ENCODE data around the gene ARRDC1.
"Not testable (repeated sequence)": the region's sequence is repeated elsewhere in the genome, so short reads cannot be mapped to it uniquely, and the experiment has no call there.

ARRDC1 gene, protein sequence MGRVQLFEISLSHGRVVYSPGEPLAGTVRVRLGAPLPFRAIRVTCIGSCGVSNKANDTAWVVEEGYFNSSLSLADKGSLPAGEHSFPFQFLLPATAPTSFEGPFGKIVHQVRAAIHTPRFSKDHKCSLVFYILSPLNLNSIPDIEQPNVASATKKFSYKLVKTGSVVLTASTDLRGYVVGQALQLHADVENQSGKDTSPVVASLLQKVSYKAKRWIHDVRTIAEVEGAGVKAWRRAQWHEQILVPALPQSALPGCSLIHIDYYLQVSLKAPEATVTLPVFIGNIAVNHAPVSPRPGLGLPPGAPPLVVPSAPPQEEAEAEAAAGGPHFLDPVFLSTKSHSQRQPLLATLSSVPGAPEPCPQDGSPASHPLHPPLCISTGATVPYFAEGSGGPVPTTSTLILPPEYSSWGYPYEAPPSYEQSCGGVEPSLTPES

DNA sequence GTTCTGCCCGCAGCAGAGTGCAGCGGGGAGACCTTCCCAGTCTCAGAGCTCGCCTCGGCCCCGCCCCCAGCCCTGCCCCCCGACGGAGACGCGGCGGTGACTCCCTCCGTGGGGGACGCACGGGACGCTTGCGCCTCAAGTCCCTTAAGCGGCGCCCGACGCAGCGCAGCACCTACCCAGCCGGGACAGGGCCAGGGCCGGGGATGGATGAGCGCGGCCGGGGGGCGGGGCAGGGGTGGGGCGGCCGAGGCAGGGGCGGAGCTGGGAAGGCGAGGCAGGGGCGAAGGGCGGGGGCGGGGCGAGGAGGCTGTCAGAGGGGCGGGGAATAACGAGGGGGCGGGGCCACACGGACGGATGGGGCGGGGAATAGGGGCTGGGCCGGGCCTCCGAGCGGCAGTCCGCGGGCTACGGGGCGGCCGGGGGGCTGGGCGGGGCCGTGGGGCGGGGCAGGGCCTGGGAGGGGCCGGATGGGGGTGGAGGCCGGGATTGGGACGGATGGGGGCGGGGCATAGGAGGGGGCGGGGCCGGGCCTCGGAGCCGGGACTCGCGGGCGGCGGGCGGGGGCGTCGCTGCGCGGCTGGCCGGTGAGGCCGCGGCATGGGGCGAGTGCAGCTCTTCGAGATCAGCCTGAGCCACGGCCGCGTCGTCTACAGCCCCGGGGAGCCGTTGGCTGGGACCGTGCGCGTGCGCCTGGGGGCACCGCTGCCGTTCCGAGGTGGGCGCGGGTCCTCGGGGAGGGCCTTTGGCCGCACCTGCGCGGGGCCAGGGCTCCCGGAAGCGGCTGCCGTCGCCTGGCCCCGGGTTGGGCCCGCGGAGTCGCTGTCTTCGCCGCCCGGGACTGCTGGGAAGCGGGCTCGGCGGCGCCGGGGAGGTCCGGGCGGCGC, at the start of gene ARRDC1:
TSS of gene ARRDC1 (plus strand) at position 566 of the 884 bp plus-strand sequence. CDS start at position 598, 32 bp downstream.
- peak; percentile 92 to 94 for DNase-seq

DNA sequence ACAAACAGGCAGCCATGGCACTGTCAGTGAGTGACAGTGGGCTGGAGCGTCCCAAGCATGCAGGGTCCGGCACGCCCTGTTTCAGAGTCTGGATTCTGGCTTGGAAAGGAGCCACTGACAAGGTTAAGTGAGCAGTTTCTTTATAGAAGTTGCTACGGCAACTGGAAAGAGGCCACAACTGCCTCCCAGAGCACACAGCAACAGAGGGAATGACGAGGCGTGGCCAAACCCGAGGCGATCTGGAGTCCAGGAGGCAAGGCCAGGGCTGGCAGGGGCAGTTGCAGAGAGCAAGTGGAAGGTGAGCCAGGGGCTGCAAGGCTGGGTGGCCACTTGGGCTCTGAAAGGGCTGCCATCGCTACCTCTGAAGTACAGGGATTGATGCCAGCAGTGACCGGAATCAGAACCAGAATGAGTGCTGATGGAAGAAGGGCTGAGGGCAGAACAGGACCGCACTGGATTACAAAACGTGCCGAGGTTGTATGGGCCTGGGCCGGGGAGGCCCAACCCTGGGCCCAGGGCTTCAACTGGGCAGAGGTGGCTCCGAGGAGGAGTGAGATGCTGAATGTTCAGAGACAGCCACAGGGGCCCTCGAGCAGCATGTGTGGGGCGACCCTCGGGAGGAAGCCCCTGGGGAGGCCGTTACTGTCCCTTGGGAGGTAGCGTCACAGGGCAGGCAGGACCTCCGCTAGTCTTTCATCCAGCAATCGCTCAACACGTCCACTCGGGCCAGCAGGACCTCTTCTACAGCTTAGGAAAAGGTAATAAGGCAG, 49.2 kb upstream of the ARRDC1 start:
- no peak for DNase-seq

DNA sequence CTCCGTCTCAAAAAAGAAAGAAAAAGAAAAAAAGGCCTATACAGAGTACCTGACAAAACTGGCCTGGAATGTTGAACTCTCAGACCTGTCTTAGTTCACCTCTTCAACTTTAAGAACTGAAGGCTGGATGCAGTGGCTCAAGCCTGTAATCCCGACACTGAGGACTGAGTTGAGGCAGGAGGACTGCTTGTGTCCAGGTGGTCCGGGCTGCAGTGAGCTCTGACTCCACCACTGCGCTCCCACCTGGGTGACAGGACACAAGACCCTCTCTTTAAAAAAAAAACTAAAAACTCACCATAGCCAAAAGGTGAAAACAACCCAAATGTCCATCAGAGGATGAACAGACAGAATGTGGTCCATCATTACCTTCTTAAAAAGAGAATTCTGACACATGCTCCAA, 47.4 kb upstream of the ARRDC1 start:
- no peak for DNase-seq

DNA sequence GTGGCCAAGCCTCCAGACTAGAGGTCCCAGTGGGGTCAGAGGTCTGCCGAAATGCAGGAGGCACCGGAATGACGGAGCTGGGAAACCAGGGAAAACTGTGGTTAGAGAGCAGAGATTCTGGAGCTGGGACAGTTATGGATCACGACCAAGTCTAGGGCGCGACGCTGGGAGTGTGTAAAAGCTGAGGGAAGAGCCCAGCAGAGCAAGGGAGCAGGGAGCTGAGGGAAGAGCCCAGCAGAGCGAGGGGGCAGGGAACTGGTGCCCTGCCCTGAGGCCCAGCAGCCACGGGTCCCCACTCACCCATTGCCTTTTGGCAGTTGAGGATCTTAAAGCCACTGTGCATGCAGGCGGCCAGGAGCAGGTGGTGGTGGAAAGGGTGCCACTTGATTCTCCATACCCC, 41.4 kb upstream of the ARRDC1 start:
- no peak for DNase-seq

DNA sequence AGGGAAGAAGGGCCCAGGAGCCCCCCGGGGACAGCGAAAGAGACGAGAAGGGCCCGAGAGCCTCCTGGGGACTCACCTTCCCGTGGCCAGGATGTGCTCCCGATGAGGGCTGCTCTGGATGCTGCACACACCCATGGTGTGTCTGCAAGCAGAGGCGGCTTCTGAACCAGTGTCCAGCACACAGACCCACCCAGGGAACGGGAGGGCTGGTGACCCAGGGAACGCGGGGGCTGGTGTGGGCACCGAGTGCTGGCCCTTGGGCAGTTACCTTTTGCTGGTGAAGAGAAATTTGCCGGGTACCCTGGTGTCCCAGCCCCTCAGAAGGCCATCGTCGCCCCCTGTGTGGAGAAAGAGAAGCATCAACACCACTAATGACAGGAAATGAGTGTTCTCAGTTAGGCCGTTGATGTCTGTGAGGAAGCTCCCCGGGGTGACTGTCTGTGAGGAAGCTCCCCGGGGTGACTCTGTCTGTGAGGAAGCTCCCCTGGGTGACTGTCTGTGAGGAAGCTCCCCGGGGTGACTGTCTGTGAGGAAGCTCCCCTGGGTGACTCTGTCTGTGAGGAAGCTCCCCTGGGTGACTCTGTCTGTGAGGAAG, 40.6 kb upstream of the ARRDC1 start:
- DNase-seq: no peak

DNA sequence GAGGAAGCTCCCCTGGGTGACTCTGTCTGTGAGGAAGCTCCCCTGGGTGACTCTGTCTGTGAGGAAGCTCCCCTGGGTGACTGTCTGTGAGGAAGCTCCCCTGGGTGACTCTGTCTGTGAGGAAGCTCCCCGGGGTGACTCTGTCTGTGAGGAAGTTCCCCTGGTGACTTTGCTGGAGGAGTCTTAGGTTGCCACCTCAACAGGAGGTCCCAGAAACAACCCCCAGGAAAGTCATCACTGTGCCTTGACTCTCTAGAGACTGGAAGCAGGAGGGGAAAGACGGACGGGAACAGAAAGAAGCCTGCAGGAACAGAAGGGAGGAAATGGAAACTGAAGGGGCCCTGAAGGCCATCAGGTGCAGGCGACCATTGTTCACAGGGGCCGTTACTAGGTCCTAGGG, 37.0 kb upstream of the ARRDC1 start:
- DNase-seq: not testable (repeated sequence)

DNA sequence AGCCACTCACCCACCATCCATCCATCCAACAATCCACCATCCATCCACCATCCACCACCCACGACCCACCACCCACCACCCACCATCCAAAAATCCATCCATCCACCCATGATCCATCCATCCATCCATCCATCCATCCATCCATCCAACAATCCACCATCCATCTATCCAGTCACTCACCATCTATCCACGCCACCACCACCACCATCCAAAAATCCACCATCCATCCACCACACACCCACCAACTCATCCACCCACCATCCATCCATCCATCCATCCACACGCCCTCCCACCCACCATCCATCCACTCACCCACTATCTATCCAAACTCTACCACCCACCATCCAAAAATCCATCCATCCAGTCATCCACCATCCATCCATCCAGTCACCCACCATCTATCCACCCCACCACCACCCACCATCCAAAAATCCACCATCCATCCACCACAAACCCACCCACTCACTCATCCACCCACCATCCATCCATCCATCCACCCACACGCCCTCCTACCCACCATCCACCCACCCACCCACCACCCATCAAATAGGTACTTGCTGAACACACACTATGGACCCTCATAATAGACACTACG, 35.8 kb upstream of the ARRDC1 start:
- DNase-seq: no peak

DNA sequence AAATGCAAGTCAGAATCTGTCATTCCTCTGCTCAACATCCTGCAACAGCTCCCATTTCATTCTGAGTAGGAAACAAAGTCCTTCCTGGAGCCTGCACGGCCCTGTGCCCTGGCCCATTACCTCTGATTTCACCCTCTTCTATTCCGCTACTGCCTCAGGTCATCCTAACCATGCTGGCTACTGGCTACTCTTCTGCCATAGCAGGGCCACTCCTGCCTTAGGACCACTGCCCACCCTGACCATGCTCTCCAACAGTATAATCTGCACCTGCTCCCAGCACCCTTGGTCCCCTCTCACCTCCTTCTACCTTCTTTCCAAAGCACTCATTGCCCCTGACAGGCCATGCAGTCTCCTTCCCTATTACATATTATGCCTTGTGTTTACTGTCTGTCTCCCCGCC, 34.9 kb upstream of the ARRDC1 start:
- DNase-seq: no peak

DNA sequence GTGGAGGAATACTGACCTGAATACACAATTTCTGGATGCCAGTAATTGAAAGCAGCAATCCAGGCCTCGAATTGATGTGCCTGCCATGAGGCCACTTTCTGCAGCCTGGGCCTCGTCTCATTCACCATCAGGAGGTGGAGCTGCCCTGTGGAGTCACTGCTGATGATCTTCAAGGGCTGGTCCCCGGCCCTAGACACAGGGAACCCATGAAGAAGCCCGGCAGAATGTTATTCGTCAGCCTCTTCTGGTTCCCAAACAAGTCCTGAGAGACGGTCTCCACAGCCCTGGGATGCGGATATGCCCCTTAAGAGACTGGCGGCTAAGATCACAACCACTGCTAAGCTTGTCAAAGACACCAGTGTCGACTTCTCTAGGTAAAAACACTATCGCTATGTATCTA, 31.3 kb upstream of the ARRDC1 start:
- DNase-seq: no peak

DNA sequence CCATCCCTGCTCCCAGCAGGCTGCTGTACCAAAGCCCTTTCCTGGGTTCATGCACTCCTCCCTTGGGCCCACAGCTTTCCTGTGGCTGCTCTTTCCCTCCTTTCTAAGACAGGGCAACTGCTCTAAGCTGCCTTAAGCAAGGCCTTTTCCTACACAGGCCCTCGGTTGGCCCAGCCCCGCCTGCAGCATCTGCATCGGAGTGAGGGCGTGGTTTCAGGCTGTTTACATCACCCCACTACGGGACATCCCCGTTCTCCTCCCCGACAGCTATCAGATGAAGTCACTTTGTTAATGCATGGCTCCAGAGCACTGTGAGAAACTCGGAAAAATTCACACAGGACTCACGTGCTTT, 30.1 kb upstream of the ARRDC1 start:
- no peak for DNase-seq

DNA sequence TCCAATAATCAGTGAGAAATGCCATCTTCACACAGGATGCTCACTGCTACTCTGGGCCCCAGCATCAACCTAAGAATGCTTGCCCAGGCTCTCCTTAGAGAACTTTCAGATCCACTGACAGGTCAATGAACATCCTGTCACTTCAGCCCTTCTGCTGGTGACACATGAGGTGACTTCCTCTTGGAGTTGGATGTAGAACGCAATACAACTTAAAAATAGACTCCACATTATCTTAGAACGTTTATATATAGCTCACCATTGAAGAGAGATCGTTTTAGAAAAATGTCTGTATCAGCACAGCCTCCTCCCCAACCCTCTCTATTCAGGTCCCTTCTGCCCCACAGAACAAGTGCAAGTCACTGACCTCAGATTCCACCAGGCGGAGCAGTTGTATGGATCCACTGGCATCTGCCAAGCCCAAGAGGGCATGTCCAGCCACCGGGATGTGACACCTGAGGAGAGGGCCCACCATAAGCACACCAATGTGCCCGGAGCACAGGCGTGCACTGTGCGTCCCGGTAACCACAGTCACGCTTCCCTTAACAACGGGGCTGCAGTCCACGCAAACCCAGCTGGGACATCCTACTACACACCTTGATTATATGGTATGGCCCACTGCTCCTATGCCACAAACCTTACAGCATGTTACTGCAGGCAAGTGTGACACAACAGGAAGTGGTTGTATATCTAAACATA, 29.6 kb upstream of the ARRDC1 start:
- DNase-seq: no peak

DNA sequence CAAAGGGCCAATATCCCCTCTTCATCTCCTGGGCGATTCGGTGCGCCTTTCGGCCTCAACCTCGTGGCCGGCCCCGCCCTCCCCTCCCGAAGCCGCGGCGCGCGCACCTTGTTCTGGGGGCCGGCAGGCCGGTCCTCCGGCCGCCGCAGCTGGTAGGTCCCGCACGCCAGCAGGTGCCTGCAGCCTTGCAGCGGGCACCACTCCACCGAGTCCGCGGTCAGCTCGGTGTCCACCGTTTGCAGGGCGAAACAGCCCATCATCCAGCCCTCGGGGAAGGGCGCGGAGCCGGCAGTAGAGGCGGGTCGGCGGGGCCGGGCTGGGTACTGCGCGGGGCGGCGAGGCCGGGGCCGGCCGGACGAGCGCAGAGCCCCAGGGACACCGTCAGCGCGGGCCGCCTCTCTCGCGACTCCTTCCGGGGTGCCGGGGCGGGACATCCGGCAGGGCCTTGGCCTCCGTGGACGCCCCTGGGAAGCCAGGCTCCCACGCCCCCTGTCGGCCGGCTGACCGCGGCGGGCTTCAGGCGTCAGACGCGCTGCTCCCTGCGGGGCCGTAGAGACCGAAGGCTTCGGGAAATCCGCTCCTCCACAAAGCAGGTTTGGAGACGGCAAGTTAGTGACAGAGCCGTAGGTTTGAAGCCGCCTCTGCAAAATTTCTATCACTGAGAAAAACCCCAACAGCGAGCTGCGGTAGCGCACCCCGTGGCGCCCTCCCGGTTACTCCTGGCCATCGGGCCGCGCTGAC, 26.8 kb upstream of the ARRDC1 start, which contains the start of gene DPH7:
TSS of gene DPH7 (minus strand) at position 408 of the 741 bp plus-strand sequence. CDS start at position 260, 148 bp downstream.
- DNase-seq: peak; percentile 92 to 96

DNA sequence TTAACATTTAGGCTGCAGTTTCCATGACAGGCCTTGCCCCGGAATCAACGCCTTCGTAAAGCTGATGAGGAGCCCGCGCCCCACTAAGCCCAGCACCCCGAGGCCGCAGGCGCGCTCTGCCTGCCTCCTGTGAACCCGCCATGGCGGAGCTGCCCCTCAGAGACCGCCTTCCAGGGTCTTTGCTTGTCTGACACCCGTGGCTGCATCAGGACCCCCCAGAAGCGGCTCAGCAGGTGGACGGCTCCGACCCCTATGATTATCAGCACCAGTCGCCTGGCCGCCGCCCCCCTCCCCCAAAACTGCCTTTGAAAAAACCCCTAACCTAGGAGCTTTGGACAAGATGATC, 26.3 kb upstream of the ARRDC1 start:
- DNase-seq: no peak

DNA sequence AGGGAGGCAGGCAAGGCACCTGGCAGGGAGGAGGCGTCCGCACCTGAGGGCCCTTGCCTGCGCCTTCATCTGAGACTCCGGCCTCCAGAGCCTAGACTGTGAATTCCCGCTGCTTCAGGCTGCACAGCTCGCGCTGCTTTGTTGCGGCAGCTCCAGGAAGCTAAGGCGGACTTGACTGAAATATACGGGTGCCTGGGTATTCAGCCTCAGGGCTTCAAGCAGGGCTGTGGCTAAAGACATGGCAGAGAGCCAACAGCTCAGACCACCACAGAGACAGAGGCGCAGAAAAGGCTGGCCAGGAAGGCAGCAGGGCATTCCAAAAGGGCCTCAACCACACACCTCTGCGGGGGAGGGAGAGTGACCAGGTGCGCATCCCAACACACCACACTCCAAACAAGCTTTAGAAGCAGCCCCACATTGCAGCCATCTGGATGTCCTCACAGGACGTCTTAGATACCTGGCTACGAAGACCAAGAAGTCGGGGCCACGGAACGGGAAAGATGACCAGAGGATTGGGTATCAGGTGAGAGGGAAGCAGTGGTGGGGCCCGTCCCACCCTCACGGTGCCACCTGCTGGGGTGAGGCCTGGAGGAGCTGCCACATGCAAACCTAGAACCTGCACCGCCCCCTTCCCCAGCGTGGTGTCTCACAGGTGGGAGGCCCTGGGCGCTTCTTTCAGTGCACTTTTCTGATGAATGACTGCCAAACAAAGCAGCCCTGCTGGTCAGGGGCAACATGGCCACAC, 25.1 kb upstream of the ARRDC1 start:
- no peak for DNase-seq

DNA sequence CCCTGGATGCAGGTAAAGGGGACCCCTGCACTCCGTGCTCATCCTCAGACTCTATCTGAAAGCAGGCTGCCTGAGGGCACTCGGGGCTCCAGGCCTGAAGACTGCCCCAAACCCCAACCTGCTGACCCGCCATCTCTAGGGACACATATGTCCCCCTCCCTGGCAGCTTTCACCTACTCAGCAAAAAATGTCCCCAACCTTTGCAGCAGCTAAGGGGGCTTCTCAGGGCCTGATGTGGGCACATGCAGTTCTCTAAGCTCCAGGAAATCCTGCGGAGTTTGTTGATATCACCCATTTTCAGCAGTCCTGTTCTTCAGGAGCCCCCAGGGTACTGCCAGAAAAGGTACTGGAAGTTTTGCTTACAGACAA, 24.5 kb upstream of the ARRDC1 start:
- DNase-seq: no peak

DNA sequence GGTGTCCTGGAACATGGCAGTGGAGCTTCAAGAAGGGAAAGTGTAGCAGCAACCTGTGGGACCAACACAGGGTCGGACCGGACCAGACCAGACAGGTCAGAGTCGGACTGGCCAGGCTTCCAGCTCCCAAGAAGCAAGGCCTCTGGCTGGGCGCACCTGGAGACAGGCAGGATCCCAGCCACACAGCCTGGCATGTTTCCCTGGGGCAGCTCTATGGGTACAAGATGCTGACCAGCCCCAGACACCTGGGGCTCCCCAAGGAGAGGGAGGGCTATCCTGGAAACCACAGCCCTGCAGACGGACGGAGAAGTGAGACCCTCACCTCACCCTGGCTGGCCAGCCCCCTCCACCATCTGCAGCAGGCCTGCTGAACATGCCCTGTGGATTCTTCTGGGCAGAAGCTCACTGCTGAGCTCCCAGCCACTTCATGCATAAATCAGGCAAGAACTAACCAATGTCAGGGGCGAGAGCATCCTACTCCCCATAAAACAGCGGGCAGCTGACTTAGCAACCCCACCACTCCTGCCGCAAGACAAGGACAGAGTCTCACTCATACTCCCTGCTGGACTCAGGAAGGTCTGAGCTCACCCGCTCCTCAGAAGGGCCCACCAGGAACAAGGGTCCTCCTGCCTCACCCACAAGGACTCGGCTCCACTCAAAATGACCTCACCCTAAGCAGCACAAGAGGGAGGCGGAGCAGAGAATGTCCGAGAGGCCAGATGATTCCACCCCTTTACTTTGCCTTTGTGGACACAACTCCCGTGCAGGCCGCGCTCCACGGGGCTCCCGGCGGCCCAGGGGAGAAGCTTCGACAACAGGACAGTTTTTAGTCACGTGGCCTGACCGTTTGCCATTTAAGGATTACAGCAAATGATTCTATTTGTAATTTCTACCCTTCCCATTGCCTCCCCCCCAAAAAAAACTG, 23.9 kb upstream of the ARRDC1 start:
- DNase-seq: no peak

DNA sequence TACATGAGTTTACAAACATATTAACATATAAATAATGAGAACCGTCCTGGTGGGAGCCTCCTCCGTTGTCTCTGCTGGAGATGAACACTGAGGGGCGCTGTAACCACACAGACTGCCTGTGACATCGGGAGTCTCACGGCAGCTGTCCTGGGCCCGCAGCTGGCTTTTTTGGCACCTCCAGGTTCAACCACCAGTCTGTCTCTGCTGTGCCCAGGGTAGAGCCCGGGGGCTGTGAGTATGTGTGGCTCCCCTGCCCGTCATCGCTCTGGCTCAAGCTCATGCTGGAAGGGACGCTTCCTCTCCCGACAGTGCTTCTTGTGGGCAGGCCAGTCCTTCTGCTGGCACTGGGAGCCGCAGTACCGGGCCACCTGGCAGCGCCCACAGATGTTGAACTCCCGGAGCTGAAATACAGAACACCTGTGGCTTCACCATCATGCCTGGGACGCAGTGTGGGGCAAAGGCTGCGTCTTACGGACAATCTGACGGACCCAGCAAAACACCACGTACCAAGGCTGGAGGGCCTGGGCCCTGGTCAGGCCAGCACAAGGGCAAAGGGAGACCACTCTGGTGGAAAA, 23.1 kb upstream of the ARRDC1 start:
- DNase-seq: no peak

DNA sequence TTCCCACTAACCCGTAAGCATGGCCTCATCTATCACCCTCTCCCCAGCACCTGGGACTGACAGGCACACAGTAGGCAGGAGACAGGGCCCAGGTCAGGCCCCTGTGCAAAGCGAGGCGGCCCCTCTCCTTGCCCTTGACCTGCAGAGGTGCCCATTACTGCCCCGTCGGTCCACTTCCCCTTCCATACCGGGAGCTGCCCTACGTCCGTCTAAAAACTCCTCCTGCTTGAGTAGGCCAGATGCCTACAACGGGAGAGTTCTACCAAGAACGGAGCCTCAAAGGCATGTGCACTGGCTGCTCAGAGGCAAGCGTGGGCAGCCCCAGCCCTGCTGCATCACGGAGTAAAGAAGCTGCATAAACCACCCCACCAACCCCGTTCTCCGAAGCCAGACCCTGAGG, 22.1 kb upstream of the ARRDC1 start:
- no peak for DNase-seq

DNA sequence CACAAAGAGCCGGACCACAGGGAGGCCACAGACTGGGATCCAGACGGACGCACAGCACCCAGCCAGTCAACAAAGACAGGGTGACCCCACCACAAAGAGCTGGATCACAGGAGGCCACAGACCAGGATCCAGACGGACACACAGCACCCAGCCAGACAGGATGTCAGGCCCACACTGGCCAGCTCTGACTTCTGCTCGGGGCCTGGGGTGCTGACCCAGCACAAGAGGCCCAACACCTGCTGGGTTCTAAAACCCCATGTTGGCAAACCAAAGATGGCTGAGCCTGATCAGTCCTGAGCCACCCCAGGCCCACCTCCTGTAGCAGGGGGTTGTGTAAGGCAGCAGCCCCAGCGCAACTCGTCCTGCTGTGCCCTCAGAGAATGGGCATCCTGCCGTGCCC, 21.5 kb upstream of the ARRDC1 start:
- DNase-seq: no peak
